LoVo (cell line): Measurements from ENCODE around the gene QSER1.
A peak's percentile ranks its signal among the peaks of the same experiment; 100 is the strongest.

ENCODE experiments used
- DNase-seq: peaks from one replicate; pipeline ENCODE4 v3.0.0-alpha.2; 2016; ENCODE audit warnings: low spot score

Gene QSER1

GRCh38 chr11:32890843-32891656 is 1.6 kb upstream of the QSER1 start:
- DNase-seq: peak; percentile 67

DNA sequence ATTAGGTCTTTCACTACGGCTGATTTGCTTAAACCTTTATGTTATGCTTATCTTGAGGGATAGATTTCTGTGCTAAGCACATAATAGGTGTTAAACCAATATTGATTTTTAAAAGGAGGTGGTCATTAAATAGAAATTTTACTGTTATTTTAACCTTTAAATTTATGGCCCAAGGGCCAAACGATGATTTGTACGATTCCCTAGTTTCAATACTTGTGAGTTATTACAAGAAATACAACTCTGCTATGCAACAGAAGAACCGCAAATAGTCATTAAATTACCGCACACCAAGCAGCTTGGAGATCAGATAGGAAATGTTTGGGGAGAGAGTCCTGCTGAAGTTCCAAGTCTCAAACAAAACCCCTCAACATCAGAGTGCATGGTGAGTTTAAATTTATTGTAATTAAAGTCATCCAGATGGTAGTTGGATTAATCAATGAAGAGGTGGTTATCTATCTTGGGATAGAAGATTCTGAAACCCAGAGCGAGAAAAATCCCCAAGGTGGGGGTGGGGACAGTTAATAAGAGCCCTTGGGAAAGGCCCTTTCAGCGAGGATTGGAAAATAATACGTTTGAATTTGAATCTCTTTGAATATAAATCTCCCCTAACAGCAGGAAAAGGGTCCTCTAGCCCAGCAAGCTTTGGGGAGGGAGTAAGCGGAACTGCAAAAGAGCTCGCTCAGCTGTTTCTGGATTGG is 805 bp upstream of the QSER1 start:
- no peak for DNase-seq

DNA sequence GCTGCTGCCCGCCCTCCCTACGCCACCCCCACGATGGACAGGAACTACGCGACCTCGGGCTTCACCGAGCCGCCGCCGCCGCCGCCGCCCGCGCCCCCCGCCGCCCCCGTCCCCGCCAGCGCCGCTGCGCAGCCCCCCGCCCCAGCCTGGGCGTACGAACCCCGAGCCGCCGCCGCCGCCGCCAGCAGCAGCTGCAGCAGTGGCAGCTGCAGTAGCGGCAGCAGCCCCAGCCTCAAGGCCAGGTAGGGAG is 407 bp downstream of the QSER1 start:
- no peak for DNase-seq

DNA sequence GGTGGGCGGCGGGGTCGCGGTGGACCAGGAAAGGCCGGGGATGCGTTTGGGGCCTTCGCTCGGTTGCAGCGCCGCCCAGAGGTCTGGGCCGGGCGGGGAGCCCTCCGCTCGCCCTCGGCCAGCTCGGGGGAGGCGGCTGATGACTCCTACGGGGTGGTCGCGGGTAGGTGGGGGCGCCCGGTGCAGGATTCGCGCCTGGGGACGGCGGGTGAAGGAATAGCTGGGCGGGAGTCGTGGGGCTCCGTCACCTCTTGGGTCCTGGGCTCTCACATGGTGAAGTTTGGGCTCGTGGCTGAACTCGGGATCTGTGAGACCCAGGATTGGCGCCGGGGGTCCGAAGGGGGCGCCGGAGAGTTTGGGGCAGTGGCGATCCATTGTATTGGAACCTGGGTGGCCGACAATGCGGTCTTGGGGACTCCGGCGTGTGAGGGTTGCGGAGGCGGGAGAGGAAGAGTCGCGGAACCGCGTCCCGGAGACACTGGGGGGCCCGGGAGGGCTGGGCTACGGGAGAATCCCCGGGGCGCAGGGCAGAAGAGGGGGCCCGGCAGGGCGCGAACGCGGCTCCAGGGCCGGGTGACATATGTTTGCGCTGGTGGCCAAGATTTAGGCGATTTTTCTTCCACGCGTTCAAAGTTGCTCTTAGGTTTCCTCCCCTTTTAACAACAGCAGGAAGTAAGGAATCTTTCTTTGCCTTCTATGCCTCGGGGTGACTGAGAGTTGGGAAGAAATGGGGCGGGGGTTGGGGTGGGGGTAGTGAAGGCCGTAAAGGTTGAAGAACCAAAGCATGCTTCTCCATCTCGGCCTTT is 935 bp downstream of the QSER1 start:
- DNase-seq: peak; percentile 44

DNA sequence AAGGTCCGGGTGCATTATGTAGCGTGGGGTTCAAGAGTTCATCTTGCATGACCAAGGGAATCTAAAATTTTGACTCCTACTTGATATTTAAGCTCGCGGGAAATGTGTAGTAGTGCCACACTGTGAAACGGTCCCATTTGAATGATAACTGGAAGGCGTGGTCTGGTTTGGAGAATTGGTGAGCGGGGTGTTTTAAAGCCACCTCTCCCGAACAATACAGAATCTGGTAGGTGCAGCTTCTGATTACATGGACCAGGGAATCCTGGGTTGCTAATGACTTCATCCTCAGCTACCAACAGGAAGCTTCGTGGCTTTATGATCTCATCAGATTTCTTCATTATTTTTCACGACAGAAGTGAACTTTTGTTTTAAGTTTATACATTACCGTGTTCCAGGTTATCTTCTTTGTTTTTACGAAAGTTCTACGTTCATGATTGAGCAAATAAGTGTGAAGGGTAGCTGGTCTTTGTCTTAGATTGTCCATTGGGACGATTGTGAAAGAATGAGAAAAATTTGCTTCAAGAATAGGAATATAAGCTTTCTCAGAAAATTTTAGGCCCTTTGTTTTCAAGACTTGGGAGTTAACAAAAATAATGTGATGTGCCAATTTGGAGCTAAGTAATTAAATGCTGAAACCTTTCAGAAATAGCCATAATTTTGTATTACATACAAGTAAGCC is 1.7 kb downstream of the QSER1 start:
- peak; percentile 73 for DNase-seq

- no peak for DNase-seq
Observed at GRCh38 chr11:32894921-32895320, 2.3 kb downstream of the QSER1 start.

DNA sequence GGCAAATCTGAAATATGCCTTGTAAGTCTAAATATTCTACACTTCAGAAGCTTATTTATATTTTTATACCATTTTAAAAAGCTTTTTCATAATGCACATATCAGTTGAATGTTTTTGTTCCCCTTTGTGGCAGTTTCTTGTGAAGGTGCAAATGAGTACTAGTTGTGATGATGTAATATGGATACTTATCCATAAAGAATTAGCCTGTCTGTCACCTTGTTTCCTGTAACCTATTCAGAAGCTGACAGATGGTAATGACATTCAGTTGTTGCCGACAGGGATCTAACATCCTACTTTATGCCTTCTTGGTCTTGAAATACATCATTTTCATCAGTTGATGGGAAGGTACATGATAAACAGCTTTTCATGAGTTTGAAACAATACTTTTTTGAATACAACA is 2.9 kb downstream of the QSER1 start:
- no peak for DNase-seq

DNA sequence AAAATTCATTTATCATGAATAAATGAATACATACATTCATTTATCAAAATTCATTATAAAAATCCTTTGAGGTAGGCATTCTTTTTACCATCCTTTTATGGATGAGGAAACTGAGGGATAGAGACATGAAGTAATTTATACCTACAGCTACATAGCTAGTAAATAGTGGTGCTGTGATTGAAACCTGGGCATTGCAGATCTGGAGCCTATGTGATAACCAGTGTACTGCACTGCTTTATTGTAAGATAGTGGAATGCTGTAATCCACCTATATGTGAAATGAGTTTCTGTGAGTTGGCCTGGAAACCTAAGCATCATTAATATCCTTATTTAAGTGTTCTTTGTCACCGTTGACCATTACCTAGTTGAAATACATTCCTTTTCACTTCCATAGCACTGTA is 4.5 kb downstream of the QSER1 start:
- DNase-seq: no peak

DNA sequence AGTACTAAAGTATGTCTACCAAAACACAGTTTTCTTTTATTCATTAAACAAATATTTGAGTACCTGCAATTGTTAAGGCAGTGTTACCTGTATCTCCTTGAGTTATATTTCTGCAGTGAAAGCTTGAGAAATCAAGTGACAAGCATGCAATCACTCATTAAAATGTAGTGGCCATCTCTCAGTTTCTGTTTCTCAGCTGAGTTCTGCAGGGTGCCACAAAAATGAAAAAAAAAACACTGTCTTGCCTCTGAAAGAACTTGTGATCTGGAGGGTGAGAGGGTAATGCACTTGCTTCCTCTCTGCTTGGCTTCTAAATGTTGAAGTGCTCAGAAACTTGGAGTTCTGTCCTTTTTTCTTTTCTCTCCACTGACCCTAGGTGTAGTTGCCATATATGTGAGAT is 6.8 kb downstream of the QSER1 start:
- DNase-seq: no peak

DNA sequence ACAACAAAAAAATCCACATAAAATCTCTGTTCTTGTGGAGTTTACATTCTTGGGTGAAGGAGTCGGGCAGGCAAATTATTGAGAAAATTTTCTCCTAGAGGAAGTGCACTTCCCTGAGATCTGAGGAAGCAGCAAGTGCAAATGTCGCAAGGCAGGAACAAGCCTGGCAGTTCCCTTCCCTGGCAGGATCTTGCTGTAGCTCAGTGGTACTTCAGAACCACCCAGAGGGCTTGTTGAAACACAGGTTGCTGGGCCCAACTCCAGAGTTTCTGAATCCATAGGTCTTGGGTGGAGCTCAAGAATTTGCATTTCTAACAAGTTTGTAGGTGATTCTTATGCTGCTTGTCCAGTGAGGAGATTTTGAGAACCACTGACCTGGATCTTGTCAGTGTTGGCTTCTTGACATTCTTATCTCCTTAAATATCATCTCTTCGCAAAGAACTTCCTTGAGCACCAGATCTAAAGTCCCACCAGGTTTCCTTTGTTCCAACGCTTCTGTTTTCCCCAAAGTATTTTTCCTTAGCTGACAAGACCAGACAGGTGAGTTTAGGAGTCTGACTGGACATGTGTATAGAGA is 9.6 kb downstream of the QSER1 start:
- DNase-seq: no peak

DNA sequence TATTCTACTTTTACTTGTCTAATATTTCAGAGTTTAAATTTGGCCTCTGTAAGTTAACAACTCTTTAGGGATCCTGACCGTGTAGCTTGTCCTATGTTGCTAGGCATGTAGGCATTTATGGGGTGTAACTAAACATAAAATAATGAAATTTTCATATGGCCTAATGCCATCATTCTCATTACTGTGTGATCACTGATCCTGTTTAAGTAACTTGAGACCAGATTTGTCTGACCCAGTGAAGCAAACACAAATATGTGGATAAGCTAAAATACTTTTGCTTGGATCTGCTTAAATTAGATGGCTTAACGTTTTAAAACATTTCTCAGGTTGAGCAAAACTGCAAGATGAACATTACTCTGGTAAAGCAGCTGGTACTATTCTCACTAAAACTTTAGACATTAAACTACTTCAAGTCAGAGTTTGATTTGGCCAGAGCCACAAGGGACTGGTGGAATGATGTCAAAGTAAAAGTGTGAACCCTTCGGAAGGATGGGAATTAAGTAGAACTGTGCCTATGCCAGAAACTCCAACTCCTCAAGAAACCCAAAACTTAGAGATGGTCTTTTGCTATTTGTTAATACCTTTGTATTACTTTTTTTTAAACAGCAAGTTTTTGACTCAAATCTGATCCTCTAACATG is 12.5 kb downstream of the QSER1 start:
- no peak for DNase-seq

- no peak for DNase-seq
Observed at GRCh38 chr11:32908619-32909018, 16.0 kb downstream of the QSER1 start.

DNA sequence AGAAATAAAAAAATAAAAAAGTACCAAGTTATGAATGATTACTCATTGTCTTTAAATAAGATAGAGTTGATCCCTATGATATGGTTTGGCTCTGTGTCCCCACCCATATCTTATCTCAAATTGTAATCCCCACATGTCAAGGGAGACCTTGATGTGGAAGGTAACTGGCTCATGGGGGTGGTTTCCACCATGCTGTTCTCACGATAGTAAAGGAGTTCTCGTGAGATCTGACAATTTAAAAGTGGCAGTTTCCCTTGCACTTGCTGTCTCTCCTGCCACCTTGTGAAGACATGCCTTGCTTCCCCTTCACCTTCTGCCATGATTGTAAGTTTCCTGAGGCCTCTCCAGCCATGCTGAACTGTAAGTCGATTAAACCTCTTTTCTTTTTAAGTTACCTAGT is 18.8 kb downstream of the QSER1 start:
- DNase-seq: no peak

DNA sequence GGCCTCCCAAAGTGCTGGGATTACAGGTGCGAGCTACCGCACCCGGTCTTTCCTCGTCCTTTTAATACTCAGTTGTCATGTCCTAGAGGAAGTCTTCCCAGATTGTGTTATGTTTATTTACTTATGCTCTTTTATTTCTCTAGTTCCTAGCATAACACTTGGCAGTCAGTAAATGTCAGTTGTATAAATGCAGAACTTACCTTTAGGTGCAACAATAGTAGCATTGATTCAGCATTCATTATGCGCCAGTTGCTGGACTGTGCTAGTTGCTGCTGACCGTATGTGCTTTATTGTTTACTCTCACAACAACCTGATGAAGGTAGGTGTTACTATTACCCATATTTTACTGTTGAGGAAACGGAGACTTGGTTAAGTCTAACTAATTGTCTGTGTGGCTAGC is 20.8 kb downstream of the QSER1 start:
- no peak for DNase-seq

DNA sequence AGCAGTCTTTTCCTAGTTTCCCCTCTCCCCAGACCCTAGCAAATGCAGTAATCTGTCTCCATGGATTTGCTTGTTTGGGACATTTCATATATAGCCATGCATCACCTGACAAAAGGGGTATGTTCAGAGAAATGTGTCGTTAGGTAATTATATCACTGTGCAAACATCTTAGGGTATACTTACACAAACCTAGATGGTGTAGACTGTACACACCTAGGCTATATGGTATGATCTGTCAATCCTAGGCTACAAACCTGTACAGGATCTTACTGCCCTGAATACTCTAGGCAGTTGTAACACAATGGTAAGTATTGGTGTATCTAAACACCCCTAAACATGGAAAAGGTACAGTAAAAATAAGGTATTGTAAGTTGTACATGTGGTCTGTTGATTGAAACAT is 23.8 kb downstream of the QSER1 start:
- DNase-seq: no peak

DNA sequence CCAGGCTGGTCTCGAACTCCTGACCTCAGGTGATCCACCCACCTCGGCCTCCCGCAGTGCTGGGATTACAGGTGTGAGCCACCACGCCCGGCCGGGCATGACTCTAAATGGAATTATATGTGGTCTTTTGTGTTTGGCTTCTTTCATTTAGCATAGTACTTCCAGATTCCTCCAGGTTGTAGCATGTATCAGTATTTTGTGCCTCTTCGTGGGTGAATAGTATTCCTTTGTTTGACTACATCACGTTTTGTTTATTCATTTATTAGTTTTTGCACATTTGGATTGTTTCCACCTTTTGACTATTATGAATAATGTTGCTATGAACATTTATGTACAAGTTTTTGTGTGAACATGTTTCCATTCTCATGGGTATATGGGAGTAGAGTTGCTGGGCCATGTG is 24.4 kb downstream of the QSER1 start:
- DNase-seq: no peak

GRCh38 chr11:32918427-32918826 is 25.8 kb downstream of the QSER1 start:
- no peak for DNase-seq

DNA sequence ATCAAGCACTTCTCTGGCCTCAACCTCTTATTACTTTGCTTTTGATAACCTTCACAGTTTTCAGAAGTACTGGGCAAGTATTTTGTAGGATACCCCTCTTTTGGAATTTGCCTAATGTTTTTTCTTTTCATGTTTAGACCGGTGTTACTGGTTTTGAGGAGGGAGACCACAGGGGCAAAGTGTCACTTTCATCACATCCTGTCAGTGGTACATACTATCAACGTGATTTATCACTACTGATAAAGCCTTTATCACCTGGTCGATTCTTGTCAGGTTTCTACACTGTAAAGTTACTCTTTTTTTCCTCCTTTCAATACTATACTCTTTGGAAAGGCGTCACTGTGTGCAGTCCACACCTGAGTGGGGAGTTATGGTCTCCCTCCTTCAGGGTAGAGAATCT is 26.7 kb downstream of the QSER1 start:
- no peak for DNase-seq

- DNase-seq: no peak
Observed at GRCh38 chr11:32920570-32920969, 28.0 kb downstream of the QSER1 start.

GRCh38 chr11:32921204-32921603 is 28.6 kb downstream of the QSER1 start:
- DNase-seq: no peak

- DNase-seq: no peak
Observed at GRCh38 chr11:32931606-32932005, 39.0 kb downstream of the QSER1 start.

GRCh38 chr11:32932196-32932595 is 39.6 kb downstream of the QSER1 start:
- DNase-seq: no peak
